HEK293 (cell line): ENCODE measurements around the gene CLCN7.

ENCODE experiments used
- ZNF558 ChIP-seq: fragments of 450-650 bp; formaldehyde crosslinking; IDR thresholded peaks from 2 replicates; pipeline ENCODE4 v1.5.1; 2016; ENCODE audit warnings: missing biosample characterization, missing genetic modification characterization
- ZNF623 ChIP-seq: fragments of 450-650 bp; formaldehyde crosslinking; IDR thresholded peaks from 2 replicates; pipeline ENCODE4 v1.5.1; 2016; ENCODE audit warnings: missing biosample characterization, missing genetic modification characterization
- ZNF785 ChIP-seq: fragments of 450-650 bp; formaldehyde crosslinking; IDR thresholded peaks from 2 replicates; pipeline ENCODE4 v1.5.1; 2016; ENCODE audit warnings: missing biosample characterization, missing genetic modification characterization
- ZSCAN30 ChIP-seq: fragments of 450-650 bp; IDR thresholded peaks from 2 replicates; pipeline ENCODE4 v1.5.1; 2018; ENCODE audit warnings: missing biosample characterization, mild to moderate bottlenecking, missing genetic modification characterization, moderate library complexity
- TF ChIP-seq, protein P1 (sequence below): fragments of 450-650 bp; formaldehyde crosslinking; IDR thresholded peaks from 2 replicates; pipeline ENCODE4 v1.5.1; 2016; ENCODE audit warnings: missing biosample characterization, missing genetic modification characterization
- TF ChIP-seq, protein P2 (sequence below): fragments of 450-650 bp; formaldehyde crosslinking; IDR thresholded peaks from 2 replicates; pipeline ENCODE4 v1.5.1; 2016; ENCODE audit warnings: missing biosample characterization, missing genetic modification characterization
- TF ChIP-seq, protein P3 (sequence below): fragments of 450-650 bp; formaldehyde crosslinking; IDR thresholded peaks from 2 replicates; pipeline ENCODE4 v1.5.1; 2016; ENCODE audit warnings: missing biosample characterization, missing genetic modification characterization
- TF ChIP-seq, protein P4 (sequence below): fragments of 450-650 bp; formaldehyde crosslinking; IDR thresholded peaks from 2 replicates; pipeline ENCODE4 v1.5.1; 2016; ENCODE audit warnings: missing biosample characterization, missing genetic modification characterization, borderline replicate concordance

DNA sequence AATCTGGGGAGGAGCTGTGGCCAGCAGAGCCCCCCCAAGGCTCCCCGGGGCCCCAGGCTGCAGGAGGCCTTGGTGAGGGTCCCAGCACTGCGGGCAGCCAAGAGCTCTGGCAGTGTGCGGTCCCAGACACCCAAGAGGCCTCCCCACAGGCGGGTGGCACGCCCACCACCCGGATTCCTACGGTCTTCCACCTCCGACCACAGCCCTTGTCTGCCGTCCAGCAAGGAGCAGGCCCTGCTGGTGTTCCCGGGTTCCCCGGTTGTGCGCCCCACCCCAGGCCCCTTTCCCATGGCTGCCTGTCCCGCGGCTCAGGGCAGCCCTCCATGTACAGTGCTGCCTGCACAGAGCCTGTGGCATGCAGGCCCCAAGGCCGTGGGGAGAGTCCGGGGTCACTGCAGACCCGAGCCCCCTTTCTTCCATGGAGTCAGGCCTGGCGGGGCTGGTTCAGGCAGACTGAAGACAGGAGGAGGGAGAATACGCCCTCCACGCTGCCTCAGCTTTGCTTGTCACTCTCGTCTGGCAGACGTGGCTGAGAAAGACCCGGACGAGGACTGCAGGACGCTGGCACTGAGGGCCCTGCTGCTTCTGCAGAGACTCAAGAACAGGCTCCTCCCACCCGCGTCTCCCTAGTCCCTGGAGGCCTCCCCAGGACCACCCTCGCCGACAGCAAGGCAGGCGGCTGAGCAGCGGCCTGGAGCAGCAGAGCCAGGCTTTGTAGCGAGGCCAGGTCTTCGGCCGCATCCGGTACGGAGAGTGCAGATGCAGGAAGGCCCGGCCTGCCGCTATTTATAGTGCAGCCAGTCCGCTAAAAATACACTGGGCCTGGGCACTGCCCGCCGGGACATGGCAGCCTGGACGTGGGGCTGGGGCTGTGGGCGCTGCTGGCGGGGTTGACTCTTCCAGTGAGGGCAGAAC lies 34.7 kb upstream of the CLCN7 start:
- TF ChIP-seq, protein P1, sequence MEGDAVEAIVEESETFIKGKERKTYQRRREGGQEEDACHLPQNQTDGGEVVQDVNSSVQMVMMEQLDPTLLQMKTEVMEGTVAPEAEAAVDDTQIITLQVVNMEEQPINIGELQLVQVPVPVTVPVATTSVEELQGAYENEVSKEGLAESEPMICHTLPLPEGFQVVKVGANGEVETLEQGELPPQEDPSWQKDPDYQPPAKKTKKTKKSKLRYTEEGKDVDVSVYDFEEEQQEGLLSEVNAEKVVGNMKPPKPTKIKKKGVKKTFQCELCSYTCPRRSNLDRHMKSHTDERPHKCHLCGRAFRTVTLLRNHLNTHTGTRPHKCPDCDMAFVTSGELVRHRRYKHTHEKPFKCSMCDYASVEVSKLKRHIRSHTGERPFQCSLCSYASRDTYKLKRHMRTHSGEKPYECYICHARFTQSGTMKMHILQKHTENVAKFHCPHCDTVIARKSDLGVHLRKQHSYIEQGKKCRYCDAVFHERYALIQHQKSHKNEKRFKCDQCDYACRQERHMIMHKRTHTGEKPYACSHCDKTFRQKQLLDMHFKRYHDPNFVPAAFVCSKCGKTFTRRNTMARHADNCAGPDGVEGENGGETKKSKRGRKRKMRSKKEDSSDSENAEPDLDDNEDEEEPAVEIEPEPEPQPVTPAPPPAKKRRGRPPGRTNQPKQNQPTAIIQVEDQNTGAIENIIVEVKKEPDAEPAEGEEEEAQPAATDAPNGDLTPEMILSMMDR (tag by site-specific recombination), result no peak
- no peak for TF ChIP-seq ZNF558
- TF ChIP-seq ZSCAN30 (tag by site-specific recombination), result no peak
- TF ChIP-seq, protein P2, sequence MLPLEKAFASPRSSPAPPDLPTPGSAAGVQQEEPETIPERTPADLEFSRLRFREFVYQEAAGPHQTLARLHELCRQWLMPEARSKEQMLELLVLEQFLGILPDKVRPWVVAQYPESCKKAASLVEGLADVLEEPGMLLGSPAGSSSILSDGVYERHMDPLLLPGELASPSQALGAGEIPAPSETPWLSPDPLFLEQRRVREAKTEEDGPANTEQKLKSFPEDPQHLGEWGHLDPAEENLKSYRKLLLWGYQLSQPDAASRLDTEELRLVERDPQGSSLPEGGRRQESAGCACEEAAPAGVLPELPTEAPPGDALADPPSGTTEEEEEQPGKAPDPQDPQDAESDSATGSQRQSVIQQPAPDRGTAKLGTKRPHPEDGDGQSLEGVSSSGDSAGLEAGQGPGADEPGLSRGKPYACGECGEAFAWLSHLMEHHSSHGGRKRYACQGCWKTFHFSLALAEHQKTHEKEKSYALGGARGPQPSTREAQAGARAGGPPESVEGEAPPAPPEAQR (tag by site-specific recombination), result no peak
- TF ChIP-seq, protein P3, sequence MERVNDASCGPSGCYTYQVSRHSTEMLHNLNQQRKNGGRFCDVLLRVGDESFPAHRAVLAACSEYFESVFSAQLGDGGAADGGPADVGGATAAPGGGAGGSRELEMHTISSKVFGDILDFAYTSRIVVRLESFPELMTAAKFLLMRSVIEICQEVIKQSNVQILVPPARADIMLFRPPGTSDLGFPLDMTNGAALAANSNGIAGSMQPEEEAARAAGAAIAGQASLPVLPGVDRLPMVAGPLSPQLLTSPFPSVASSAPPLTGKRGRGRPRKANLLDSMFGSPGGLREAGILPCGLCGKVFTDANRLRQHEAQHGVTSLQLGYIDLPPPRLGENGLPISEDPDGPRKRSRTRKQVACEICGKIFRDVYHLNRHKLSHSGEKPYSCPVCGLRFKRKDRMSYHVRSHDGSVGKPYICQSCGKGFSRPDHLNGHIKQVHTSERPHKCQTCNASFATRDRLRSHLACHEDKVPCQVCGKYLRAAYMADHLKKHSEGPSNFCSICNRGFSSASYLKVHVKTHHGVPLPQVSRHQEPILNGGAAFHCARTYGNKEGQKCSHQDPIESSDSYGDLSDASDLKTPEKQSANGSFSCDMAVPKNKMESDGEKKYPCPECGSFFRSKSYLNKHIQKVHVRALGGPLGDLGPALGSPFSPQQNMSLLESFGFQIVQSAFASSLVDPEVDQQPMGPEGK (tag by site-specific recombination), result no peak
- no peak for TF ChIP-seq ZNF623
- TF ChIP-seq, protein P4, sequence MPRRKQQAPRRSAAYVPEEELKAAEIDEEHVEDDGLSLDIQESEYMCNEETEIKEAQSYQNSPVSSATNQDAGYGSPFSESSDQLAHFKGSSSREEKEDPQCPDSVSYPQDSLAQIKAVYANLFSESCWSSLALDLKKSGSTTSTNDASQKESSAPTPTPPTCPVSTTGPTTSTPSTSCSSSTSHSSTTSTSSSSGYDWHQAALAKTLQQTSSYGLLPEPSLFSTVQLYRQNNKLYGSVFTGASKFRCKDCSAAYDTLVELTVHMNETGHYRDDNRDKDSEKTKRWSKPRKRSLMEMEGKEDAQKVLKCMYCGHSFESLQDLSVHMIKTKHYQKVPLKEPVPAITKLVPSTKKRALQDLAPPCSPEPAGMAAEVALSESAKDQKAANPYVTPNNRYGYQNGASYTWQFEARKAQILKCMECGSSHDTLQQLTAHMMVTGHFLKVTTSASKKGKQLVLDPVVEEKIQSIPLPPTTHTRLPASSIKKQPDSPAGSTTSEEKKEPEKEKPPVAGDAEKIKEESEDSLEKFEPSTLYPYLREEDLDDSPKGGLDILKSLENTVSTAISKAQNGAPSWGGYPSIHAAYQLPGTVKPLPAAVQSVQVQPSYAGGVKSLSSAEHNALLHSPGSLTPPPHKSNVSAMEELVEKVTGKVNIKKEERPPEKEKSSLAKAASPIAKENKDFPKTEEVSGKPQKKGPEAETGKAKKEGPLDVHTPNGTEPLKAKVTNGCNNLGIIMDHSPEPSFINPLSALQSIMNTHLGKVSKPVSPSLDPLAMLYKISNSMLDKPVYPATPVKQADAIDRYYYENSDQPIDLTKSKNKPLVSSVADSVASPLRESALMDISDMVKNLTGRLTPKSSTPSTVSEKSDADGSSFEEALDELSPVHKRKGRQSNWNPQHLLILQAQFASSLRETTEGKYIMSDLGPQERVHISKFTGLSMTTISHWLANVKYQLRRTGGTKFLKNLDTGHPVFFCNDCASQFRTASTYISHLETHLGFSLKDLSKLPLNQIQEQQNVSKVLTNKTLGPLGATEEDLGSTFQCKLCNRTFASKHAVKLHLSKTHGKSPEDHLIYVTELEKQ (tag by site-specific recombination), result no peak
- TF ChIP-seq ZNF785 (tag by site-specific recombination), result no peak
